CD4-positive, alpha-beta T cell treated with Interleukin-17A for 1 hour (primary cell): Measurements from ENCODE around the gene NUDT1.

Experiments used
- DNase-seq: peaks from one replicate; pipeline ENCODE4 v3.0.0-alpha.2; 2020

Gene NUDT1

GRCh38 chr7:2271273-2272026, 29.4 kb downstream of the NUDT1 start:
- no peak for DNase-seq

GRCh38 chr7:2272031-2272430, 30.0 kb downstream of the NUDT1 start:
- DNase-seq, result no peak

DNA sequence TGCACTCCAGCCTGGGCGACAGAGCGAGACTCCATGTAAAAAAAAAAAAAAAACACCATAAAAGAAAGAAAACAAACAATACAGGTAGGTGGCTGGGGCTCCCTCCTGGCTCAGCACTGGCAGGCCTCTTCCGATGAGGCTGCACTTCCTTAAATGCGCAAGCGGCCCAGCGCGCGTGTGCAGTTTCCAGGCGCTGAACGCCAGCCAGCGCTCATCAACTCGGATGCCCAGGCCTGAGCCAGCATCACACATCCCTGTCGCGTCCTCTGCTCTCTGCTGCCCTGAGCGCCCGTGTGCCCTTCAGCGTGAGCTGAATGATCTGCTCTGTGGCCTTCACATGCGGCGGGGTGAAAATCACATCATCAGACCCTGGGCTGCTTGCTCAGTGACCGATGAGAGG, 31.8 kb downstream of the NUDT1 start:
- no peak for DNase-seq

DNA sequence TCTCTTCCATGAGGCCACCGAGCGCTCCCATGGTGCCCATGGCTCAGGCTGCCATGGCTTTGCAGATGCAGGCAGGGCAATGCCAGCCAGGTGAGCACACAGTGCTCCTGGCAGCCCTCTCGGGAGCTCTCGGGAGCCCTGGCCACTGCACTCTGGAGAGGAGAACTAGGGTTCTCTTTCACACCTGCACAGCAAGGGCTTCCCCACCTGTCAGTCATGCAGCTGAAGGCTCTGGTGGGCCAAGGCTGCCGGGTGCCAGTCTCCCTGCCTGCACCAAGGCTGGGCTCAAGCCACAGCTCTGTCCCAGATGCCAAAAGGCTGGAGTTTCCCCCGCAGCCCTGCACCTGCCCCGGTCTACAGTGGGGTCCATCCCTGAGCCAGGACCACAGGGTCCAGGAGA, 32.6 kb downstream of the NUDT1 start:
- DNase-seq, result no peak

GRCh38 chr7:2275101-2275500, 33.1 kb downstream of the NUDT1 start:
- DNase-seq, result no peak

- no peak for DNase-seq
Observed at GRCh38 chr7:2276107-2276506, 34.1 kb downstream of the NUDT1 start.

DNA sequence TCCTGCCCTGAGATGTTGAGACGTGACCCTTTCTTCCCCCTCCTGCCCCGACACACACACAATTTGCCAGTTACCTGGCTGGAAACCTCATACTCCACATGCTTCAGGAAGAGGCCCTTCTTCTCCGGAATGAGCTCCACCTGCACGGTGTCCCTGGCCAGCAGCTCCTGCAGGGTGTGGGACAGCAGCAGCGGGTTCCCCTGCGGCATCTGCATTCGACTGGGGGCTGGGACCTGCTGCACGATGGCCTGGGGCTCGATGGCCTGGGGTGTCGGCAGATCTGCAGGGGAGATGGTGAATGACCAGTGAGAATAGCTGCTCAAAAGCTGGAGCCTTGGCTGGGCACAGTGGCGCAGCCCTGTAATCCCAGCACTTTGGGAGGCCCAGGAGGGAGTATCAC, 36.0 kb downstream of the NUDT1 start:
- no peak for DNase-seq

GRCh38 chr7:2279896-2280295, 37.9 kb downstream of the NUDT1 start:
- no peak for DNase-seq

DNA sequence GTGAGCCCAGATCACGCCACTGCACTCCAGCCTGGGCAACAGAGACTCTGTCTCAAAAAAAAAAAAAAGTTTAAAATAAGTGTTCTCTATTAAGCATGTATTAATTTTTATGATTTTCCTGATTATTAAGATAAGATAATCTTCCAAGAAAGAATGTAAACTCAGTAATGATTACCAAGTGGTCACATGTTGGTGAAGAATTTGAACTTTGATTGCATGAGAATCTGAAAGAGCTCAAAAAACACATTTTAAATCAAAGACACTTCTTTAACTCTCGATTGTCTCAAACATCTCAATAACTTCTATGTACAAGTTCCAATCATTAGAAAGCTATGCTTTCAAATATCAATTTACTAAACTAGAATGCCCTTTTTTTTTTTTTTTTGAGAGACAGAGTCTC, 38.4 kb downstream of the NUDT1 start:
- DNase-seq, result no peak

DNA sequence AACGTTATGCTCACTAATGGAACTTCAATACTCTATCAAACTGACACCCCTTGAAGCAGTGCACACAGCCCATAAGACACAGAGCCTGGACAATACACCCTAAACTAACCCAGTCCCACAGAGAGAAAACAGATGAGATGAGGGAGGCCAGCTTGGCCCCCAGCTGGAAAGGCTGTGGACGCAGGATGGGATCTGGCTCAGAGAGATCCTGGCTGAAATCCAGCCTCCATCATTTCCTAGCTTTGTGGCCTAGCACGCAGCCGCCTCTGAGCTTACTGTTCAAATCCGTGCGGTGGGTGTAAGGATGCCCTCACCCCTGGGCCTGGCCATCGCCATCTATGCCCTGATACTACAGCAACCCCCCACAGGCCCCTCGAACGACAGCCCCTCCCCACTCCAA, 39.5 kb downstream of the NUDT1 start:
- DNase-seq, result no peak

DNA sequence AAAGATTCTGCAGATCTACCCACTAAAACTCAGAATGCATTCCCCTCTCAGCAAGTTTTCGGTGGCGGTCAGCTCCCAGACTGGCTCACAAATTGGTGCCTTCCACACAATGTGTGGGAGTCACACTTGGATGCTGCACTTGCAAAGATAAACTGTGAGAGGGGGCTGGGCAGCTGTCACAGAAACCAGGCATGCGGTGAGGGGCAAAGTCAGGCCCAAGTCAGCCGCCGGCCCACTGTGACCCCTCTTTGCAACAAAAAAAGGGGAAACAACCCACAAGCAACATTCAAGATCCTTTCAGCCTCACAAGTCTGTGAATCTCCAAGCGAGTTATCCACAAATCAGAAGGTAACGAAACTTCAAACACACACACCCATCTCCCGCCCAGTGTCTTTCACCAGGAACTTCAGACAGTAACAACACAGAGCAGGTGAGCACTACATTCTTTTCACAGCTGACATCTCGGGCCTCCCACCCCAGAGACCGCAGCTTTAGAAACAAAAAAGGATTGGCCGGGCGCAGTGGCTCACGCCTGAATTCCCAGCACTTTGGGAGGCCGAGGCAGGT, 40.2 kb downstream of the NUDT1 start:
- DNase-seq, result no peak

DNA sequence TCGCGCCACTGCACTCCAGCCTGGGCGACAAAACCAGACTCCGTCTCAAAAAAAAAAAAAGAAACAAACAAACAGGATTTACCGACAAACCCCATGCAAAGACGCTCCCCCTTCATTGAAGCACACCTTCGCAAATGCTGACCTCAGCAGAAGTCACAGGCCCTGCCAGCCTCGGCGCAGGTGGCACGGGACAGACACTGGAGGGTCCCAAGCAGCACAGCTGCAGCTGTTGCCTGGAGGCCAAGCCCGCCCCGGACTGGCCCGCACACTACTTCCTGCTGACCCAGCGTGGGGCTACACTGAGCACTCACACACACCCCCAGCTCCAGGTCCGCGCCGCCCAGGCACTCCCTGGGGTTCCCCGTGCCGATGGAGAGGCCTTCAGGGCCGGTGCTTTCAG, 41.0 kb downstream of the NUDT1 start:
- DNase-seq, result no peak

GRCh38 chr7:2287745-2288144, 45.7 kb downstream of the NUDT1 start:
- DNase-seq, result no peak

GRCh38 chr7:2288503-2288902, 46.5 kb downstream of the NUDT1 start:
- no peak for DNase-seq

GRCh38 chr7:2289111-2289586, 47.1 kb downstream of the NUDT1 start:
- DNase-seq, result no peak

- DNase-seq, result no peak
Observed at GRCh38 chr7:2289621-2290020, 47.6 kb downstream of the NUDT1 start.

DNA sequence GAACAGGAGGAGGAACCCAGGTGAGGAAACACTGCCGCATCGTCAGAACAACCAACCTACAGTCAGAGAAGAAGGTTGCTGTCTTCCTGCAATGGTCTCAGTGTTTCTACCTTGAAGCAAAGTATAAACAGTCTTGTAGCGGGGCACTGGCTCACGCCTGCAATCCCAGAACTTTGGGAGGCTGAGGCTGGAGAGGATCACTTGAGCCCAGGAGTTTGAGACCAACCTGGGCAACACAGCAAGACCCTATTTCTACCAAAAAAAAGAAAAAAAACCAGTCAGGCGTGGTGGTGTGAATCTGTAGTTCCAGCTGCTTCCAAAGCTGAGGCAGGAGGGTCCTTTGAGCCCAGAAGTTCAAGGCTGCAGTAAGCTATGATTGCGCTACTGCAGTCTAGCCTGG, 48.9 kb downstream of the NUDT1 start:
- DNase-seq, result no peak

- DNase-seq, result no peak
Observed at GRCh38 chr7:2295936-2296620, 54.1 kb downstream of the NUDT1 start.

DNA sequence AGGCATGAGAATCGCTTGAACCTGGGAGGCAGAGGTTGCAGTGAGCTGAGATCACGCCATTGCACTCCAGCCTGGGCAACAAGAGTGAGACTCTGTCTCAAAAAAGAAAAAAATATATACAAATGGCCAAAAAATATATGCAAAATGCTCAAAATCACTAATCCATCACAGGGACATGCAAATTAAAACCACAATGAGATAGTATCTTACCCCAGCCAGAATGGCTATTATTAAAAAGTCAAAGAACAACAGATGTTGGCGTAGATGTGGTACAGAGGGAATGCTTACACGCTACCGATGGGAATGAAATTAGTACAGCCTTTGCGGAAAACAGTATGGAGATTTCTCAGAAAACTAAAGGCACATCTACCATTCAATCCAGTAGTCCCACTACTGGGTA, 54.8 kb downstream of the NUDT1 start:
- no peak for DNase-seq

- DNase-seq, result no peak
Observed at GRCh38 chr7:2299131-2299829, 57.3 kb downstream of the NUDT1 start.

- no peak for DNase-seq
Observed at GRCh38 chr7:2299870-2300512, 58.0 kb downstream of the NUDT1 start.
